Breast epithelium (tissue), 4 donors: ENCODE results near the gene CLTCL1. TPM values are rescaled to one million over a fixed set of nuclear protein-coding genes. Genes with fewer than 3 reads are reported as not detected.

ENCODE experiments used
- DNase-seq, 2 donors: peaks; one replicate each; pipeline ENCODE4 v3.0.0-alpha.2; 2019; ENCODE audit warnings: low spot score in 2 of 2
- H3K27ac ChIP-seq, 2 donors: fragments of 200-600 bp; sonication (generic) in 1 of 2; one replicate each; pipeline ENCODE4 v1.5.1; 2016 to 2019; ENCODE audit warnings: mild to moderate bottlenecking in 1 of 2
- H3K27me3 ChIP-seq, 2 donors: fragments of 200-600 bp; sonication (generic) in 1 of 2; one replicate each; pipeline versions ENCODE4 v1.5.1 to v1.6.0; 2017 to 2019; ENCODE audit warnings: control low read depth in 1 of 2, mild to moderate bottlenecking in 1 of 2
- H3K36me3 ChIP-seq: fragments of 200-600 bp; one replicate; pipeline ENCODE4 v1.5.1; 2019
- H3K4me1 ChIP-seq, 2 donors: fragments of 200-600 bp; sonication (generic); one replicate each; pipeline ENCODE4 v1.5.1; 2016 to 2019; ENCODE audit warnings: control low read depth in 1 of 2
- H3K4me3 ChIP-seq, 3 donors: fragments of 200-600 bp; sonication (generic); 1 replicate in 2 of 3; 2 replicates in 1 of 3; pipeline ENCODE4 v1.5.1; 2016 to 2019; ENCODE audit warnings: mild to moderate bottlenecking in 3 of 3, moderate library complexity in 2 of 3
- H3K9me3 ChIP-seq, 2 donors: fragments of 200-600 bp; sonication (generic) in 1 of 2; one replicate each; pipeline ENCODE4 v1.5.1; 2016 to 2019; ENCODE audit warnings: control low read depth in 1 of 2
- POLR2A ChIP-seq: fragments of 450-650 bp; IDR thresholded peaks from one replicate; pipeline ENCODE4 v1.6.1; 2016; ENCODE audit warnings: antibody characterized with exemption, mild to moderate bottlenecking, moderate library complexity
- POLR2AphosphoS5 ChIP-seq, 3 donors: sonication (generic); formaldehyde crosslinking; IDR thresholded peaks; one replicate each; pipeline ENCODE4 v1.6.1; 2017; ENCODE audit warnings: antibody characterized with exemption in 3 of 3
- intact Hi-C: fragments of 100-400 bp; cut with DNase I; formaldehyde crosslinking; loops from one replicate; pipeline ENCODE4 v1.15.1; 2023; ENCODE audit warnings: low total_unique reads
- total RNA-seq, 3 donors: library from RNA; depleted of rRNA; stranded (reverse); fragments of >200 nt; gene quantifications; one replicate each; pipeline ENCODE4 v1.1.0, GENCODE V29; 2016
- TF ChIP-seq, protein P1 (sequence below), 3 donors: fragments of 450-650 bp; IDR thresholded peaks; one replicate each; pipeline ENCODE4 v1.5.1; 2016 to 2017; ENCODE audit warnings: antibody characterized with exemption in 3 of 3, mild to moderate bottlenecking in 3 of 3, moderate library complexity in 3 of 3

Gene CLTCL1
- total RNA-seq, 3 donors from 2014 or later, result 2.8 to 27.0 (median 8.2) TPM

DNA sequence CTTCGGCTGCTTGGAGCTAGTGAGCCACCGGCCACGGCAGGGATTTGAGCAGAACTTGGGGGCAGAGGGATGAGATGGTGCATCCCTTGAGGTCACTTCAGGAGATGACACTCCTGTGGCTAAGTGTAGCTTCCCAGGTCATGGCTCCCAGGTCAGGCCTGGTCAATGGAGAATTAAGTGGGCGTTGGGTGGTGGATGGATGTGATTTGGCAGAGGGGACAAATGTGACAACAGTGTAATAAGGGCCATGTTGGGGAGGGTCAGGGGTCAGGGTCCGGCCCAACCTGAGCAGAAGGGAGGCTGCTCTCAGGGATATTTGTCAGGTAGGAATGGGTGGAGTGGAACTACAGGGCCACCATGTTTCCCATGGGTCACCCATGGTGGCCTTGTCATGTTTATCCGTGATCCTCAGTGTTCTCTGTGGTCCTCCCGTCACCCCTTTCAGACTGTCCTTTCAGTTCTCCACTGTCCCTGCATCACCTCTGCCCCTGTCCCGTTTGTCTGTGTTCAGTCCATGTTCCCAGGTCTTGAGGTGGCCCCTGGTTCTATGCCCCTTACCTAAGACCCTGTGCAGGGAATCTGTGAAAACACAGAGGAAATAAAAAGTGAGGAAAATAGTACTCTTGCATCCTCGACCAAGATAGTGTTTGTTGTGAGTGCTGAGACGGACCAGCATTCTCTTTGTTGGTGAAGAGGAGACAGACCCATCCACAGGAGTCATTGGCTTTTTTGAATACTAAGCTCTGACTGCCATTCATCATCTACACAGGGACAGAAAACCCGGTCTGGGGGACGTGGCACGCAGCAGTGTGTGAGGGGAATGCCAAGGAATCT, 119.1 kb downstream of the CLTCL1 start:
- Histone ChIP-seq H3K36me3 (no peaks in the 10 kb centered on the region), H3K4me3 (peak overlapping the region; percentile 85 to 99 (median 85)), H3K4me1 (peaks cover 10 to 35% of the 10 kb centered on the region in 2 donors), H3K27me3 (peaks cover 5 to 24% of the 10 kb centered on the region in 2 donors), H3K27ac (peak overlapping the region; percentile 88 to 92), H3K9me3 (no peaks in the 10 kb centered on the region)
- DNase-seq, result no peak
- intact Hi-C loops, result no loop called here
- TF ChIP-seq POLR2A (no peak), POLR2AphosphoS5 (IDR thresholded peaks at IDR 0.05) (no peak)
- TF ChIP-seq, protein P1, sequence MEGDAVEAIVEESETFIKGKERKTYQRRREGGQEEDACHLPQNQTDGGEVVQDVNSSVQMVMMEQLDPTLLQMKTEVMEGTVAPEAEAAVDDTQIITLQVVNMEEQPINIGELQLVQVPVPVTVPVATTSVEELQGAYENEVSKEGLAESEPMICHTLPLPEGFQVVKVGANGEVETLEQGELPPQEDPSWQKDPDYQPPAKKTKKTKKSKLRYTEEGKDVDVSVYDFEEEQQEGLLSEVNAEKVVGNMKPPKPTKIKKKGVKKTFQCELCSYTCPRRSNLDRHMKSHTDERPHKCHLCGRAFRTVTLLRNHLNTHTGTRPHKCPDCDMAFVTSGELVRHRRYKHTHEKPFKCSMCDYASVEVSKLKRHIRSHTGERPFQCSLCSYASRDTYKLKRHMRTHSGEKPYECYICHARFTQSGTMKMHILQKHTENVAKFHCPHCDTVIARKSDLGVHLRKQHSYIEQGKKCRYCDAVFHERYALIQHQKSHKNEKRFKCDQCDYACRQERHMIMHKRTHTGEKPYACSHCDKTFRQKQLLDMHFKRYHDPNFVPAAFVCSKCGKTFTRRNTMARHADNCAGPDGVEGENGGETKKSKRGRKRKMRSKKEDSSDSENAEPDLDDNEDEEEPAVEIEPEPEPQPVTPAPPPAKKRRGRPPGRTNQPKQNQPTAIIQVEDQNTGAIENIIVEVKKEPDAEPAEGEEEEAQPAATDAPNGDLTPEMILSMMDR (IDR thresholded peaks at IDR 0.05), result no peak

DNA sequence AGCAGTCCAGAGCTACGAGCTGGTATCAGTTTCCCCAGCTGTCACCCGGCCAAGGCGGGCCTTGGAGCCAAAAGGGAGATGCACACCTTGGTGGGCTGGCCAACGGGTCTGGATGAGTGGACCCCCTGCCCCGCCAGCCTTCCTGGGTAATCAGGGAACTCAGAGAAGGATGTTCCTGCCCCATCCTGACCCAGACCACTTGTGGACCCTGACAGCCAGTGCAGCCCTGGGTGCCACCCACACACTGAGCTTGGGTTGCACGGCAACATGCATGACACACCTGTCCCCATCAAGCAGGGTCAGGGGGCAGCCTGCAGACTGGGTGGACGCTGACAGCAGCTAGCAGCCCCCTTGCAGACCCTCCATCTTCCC, 121.6 kb downstream of the CLTCL1 start:
- intact Hi-C loops, result no loop called here
- no peak for TF ChIP-seq POLR2A
- no peak for TF ChIP-seq POLR2AphosphoS5 (IDR thresholded peaks at IDR 0.05)
- TF ChIP-seq, protein P1 (IDR thresholded peaks at IDR 0.05), result no peak
- H3K27me3 ChIP-seq, result peaks cover 5 to 38% of the 10 kb centered on the region in 2 donors
- H3K27ac ChIP-seq, result no peak overlapping the region
- no peaks in the 10 kb centered on the region for H3K9me3 ChIP-seq
- no peak for DNase-seq
- H3K4me3 ChIP-seq, result peak overlapping the region in 2 of 3 donors; percentile 36 to 61
- peaks cover 5 to 24% of the 10 kb centered on the region in 2 donors for H3K4me1 ChIP-seq
- no peaks in the 10 kb centered on the region for H3K36me3 ChIP-seq

DNA sequence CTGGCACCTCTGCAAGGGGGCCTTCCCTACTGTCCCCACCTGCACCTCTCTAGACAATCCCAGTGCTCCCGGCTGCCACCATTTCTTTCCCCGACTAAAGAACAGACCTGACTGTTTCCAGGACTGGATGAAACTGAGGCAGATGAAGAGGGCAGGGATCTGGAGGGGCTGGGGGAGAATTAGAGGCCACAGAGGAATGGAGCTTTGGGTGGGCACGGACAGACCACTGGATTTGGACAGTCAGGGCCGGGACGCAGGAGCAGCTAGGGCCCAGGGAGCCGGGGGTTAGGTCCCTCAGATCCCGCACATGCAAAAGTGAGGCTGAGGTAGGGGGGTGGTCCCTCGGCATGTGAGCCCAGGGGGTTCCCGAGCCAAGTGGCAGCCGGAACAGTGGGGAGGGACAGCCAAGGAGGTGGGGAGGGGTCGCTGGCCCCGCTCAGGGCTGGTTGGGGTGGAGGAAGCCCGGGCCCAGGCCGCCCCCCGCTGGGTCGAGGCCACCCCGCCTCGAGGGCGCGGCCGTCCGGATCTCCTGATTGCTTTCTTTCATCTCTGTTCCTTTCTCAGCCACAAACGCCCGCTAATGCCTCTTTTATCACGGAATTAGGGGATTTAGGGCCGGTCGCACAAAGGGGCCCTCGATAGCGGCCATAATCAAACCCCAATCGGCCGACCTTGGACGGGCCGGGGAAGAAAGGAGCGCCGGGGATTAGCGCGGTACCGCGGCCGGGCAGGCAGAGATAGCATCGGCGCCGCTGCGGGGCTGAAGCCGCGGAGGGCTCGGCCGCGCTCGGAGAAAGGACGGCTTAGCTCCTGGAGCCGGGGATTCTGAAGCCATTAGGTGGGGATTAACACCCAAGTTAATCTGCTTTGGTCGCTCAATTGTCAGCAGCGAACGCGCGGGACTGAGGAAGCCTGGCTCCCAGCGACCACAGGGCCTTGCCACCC, 122.2 kb downstream of the CLTCL1 start:
- peaks cover 0 to 3% of the 10 kb centered on the region in 2 donors for H3K9me3 ChIP-seq
- TF ChIP-seq POLR2A, result no peak
- TF ChIP-seq, protein P1 (IDR thresholded peaks at IDR 0.05), result no peak
- H3K4me3 ChIP-seq, result peak overlapping the region; percentile 14 to 61 (median 36)
- H3K36me3 ChIP-seq, result no peaks in the 10 kb centered on the region
- no peak for DNase-seq
- intact Hi-C loops, result no loop called here
- H3K27ac ChIP-seq, result no peak overlapping the region
- H3K27me3 ChIP-seq, result peaks cover 5 to 38% of the 10 kb centered on the region in 2 donors
- peaks cover 5 to 18% of the 10 kb centered on the region in 2 donors for H3K4me1 ChIP-seq

DNA sequence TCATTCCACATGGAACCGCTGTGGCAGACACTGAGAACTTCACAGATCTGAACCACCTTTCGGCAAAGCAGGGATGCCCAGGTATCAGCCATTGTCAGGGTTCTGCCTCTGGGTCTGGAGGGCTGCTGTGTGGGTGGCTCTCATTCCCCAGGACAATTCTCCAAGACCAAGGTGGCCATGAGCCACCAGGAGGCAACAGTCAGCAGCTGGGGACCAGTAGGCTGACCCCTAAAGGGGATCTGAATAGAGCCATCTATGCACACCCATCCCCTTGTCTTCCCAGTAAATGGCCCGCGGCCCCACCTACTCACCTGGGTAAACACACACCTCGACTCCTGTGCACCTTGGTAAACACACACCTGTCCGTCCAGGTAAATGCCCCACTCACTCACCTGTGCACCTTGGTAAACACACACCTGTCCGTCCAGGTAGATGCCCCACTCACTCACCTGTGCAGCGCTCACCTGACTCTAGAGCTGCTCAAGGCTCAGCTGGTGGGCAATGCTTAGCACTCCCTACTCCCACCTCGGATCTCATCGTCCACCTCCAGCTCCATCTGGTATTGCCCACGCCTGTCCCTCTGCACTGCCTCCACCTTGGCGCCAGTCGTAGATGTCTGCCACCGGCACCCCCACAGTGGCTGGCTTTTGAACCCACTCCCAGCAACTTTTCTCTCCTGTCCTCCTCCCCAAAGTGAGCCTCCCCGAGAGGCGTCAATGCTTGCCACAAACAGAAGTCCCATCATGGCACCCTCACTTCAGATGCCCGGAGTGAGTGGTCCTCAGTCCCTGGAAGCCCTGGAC, 123.2 kb downstream of the CLTCL1 start:
- DNase-seq, result no peak
- intact Hi-C loops, result no loop called here
- Histone ChIP-seq H3K36me3 (no peaks in the 10 kb centered on the region), H3K27ac (no peak overlapping the region), H3K4me1 (peaks cover 5 to 10% of the 10 kb centered on the region in 2 donors), H3K4me3 (no peak overlapping the region), H3K9me3 (peaks cover 0 to 4% of the 10 kb centered on the region in 2 donors), H3K27me3 (peaks cover 5 to 38% of the 10 kb centered on the region in 2 donors)
- TF ChIP-seq POLR2AphosphoS5 (IDR thresholded peaks at IDR 0.05) (no peak), POLR2A (no peak)
- TF ChIP-seq, protein P1 (IDR thresholded peaks at IDR 0.05), result no peak
